Activated CD8-positive, alpha-beta memory T cell treated with anti-CD3 and anti-CD28 coated beads, Interleukin-2, amount 50 U/mL, for 1 hour (primary cell): ENCODE measurements around the gene TRAPPC13.

ENCODE experiments used
- DNase-seq: peaks from one replicate; pipeline ENCODE4 v3.0.0-alpha.2; 2020; ENCODE audit errors: extremely low read depth

TRAPPC13 gene

DNA sequence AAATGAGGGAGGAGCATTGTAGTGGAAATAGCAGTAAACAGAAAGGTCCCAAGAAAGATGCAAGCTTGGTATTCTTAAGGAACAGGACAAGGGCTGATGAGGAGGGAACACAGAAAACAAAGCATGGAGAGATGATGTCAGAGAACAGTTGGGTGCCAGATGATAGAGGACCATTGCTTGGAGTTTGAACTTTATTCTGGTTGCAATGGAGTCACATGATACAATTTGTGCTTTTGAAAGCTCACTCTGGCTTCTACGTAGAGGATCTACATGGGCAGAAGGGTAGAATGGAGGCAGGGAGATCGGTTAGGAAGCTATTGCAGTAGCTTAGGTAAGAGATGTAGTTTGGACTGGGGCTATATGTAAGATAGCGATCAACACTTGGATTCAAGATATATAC is 57.3 kb downstream of the TRAPPC13 start:
- DNase-seq: no peak

DNA sequence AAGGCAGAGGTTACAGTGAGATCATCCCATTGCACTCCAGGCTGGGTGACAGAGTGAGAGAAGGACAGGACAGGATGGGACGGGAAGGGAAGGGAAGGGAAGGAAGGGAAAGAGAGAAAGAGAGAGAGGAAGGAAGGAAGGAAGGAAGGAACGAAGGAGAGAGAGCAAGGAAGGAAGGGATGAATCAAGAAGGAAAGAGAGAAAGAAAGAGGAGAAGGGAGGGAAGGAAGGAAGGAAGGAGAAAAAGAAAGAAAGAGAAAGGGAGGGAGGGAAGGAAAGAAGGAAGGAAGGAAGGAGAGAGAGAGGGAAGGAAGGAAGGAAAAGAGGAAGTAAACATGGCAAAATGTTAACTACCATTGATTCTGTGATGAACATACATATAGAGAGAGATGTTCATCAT is 68.3 kb downstream of the TRAPPC13 start:
- no peak for DNase-seq

DNA sequence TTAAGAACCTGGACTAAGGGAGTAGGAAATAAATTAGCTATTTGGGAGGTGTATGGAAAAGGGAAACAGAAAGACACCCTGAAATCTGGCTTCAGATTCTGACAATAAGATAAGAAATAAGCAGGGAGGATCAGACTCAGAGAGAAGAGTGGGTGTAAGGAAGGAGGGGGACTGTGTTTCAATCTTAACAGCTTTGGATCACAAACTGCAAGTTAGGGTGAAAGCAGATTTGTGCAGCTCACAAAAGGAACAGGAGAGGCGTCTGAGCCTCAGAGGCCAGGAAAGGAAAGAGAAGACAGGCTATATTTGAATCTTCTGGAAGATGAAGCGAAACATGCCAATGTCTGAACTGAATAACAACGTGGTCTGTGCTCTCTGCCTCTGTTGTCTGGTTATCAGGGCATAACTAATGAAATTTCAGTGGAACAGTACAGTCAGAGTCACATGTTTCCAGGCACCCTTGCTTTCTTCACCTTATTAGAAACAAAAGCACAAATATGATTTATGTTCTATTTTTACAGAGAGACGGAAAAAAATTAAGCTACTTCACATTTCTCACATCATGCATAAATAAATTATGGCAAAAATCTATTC is 70.4 kb downstream of the TRAPPC13 start:
- no peak for DNase-seq

DNA sequence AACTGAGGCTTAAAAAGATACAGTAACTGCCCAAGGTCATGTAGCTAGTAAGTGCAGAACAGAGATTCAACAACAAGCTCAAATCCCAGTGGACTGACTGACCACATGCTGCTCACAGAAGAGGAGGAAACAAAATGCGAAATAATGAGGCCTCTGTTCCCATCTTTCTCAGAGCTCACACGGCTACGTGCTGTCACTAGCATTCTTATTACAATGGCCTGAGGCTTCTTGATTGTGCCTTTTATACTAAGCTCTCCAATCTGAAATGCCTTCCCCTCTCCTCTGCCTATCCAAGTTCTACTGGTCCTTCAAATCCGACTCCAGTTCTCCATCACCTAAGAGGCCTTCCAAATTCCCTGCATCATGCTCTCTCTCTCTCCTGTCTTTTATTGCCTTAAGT is 71.1 kb downstream of the TRAPPC13 start:
- DNase-seq: no peak

DNA sequence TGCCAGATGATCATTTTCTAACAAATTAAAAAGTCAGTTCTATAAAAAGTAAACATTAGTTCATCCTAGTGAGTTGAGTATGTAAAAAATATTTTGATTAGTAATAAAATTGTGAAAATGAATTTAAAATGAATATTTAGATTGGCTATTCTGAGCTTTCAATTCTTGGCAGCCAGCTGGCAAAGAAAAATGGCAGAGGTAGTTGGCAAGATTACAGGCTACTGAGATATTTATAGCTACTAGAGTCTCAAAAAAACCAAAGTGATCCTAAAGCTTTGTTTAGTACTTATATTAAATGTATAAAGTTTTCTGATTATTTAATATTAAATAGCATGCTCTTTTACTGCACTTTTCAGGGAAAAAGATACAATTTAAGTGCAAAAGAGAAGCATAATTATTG is 72.1 kb downstream of the TRAPPC13 start:
- DNase-seq: no peak

DNA sequence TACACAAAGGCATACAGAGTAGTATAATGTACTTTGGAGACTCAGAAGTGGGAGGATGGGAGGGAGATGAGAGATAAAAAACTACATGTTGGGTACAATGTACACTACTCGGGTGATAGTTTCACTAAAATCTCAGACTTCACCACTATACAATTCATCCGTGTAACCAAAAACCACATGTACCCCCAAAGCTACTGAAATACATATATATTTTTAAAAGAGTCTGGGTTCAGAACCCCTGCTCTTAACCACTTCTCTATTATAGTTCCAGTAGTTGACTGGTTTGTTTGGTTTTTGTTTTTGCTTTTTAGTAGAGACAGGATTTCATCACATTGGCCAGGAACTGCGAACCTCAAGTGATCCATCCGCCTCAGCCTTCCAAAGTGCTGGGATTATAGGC is 74.5 kb downstream of the TRAPPC13 start:
- no peak for DNase-seq

DNA sequence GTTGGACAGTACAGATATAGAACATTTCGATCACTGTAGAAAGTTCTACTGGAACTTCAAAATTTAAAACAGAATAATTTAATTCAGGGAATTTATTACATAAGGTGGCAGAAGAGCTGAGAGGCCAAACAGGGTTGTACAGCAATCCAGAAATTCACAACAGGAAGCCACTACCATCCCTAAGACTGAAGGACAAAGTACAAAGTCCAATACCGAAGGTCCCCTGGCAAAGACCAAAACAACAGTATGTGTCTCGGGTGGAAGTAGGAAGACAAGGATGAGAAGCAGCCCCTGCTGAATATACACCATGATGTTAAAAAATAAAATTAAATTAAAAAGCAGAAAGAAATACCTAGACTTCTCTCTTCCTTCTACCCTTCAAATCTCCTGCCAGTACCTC is 77.2 kb downstream of the TRAPPC13 start:
- DNase-seq: no peak

DNA sequence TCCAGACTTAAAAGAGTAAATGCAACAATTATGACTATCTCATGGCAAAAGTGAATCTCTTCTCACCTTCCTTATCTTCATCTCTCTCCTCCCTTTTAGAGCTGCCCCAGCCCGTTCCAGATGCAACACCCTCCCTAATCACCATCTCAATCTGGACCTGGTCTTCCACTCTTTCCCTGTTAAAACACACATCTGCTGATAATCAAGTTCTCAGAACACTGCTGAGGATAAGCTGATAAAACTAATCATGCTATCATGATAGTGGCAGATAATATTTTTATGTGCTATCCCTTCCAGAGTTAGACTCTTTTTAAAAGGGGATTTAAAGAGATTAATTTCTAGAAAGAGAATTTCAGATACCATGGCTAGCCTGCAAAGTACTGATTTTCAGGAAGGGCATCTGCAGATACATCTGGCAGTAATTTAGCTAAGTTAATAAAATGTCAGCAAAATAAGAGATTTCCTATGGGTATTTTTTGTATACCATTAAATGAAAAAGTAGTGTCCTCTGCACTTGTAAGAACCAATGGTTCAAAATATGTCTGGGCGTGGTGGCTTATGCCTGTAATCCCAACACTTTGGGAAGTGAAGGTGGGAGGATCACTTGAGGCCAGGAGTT is 79.9 kb downstream of the TRAPPC13 start:
- no peak for DNase-seq

DNA sequence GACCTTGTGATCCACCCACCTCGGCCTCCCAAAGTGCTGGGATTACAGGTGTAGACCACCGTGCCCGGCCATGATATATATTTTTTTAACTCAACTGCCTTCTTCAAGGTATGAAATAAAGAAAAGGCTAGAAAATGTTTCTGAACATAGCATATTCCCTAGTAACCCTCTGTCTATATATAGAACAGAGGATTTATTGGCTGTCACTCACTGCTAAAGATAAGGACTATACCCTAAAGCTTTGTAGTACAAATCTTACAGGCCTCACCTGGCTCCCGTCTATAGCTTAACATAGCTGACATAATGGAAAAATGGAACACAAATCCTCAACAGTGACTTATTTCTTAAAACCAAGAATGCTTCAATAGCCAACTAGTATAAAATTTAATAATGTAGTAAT is 82.8 kb downstream of the TRAPPC13 start:
- DNase-seq: no peak

DNA sequence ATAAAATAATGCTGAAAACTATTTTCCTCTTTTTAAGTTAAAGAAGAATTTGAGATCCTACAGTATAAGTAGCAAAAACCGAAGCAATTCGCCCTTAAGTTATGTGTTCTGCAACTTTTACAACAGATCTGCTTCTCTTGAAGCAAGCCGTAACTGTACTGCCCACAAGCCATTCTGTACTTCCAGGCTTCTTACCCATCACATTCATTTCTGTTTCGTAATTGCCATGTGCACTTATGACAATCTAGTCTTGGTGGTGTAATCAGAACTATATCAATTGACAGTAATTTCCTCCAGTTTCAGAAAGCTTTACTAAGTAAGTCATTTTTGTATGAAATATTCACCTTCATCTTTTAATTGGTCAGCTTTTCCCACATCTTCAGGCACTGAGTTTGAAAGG is 83.3 kb downstream of the TRAPPC13 start:
- no peak for DNase-seq
